Fibroblast of the aortic adventitia (primary cell): ENCODE measurements around the gene CDC42EP3. TPM values are rescaled to one million over a fixed set of nuclear protein-coding genes. Genes with fewer than 3 reads are reported as not detected.

Experiments
- DNase-seq: peaks from one replicate; pipeline ENCODE4 v3.0.0-alpha.2; 2010; ENCODE audit warnings: low read depth
- H3K4me3 ChIP-seq: 2 replicates; pipeline ENCODE4 v1.5.1; 2011; ENCODE audit warnings: low read depth, mild to moderate bottlenecking, control low read depth, low read length, moderate library complexity
- total RNA-seq: library from RNA; depleted of rRNA; stranded (reverse); fragments of >200 nt; gene quantifications from 2 replicates; pipeline ENCODE4 v1.2.3, GENCODE V29; 2012; ENCODE audit warnings: low replicate concordance
- TF ChIP-seq, protein P1 (sequence below): IDR thresholded peaks from 2 replicates; pipeline ENCODE4 v1.5.1; 2011; ENCODE audit warnings: mild to moderate bottlenecking, low read length, control low read depth, inconsistent platforms; ENCODE audit not compliant: insufficient read depth

The CDC42EP3 gene
- total RNA-seq, 1 donor: 34.7 TPM

DNA sequence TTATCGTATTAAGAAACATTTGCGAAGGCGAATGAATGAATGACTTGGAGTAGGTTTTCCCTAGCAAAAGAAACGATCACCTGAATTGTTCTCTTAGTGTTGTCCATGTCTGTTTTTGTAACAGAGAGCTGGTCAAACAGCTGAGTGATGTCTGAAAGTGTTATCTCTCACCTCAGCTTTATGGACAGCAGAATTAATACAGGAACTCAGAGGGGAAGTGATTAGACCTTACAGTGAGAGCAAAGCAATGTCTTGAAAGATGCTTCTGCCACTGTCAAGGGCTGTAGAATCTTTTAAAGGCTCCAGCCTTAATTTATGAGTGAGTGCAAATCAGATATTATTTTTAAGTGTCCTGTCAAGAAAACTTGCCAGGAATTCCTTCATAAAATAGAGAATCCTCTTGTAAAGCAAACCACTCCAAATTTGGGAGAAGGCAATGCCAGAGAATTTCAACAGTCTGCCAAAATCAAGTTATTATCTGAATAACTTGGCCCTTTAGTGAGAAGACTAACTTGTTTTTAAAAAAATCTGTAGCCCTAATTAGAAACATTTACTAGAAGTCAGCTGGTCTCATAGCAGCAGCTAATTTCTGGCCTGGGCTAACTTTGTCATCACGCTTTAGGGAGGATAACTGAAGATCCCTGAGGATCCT lies 60.7 kb downstream of the CDC42EP3 start:
- no peak overlapping the region for H3K4me3 ChIP-seq
- TF ChIP-seq, protein P1, sequence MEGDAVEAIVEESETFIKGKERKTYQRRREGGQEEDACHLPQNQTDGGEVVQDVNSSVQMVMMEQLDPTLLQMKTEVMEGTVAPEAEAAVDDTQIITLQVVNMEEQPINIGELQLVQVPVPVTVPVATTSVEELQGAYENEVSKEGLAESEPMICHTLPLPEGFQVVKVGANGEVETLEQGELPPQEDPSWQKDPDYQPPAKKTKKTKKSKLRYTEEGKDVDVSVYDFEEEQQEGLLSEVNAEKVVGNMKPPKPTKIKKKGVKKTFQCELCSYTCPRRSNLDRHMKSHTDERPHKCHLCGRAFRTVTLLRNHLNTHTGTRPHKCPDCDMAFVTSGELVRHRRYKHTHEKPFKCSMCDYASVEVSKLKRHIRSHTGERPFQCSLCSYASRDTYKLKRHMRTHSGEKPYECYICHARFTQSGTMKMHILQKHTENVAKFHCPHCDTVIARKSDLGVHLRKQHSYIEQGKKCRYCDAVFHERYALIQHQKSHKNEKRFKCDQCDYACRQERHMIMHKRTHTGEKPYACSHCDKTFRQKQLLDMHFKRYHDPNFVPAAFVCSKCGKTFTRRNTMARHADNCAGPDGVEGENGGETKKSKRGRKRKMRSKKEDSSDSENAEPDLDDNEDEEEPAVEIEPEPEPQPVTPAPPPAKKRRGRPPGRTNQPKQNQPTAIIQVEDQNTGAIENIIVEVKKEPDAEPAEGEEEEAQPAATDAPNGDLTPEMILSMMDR: no peak
- peak; percentile 88 for DNase-seq

DNA sequence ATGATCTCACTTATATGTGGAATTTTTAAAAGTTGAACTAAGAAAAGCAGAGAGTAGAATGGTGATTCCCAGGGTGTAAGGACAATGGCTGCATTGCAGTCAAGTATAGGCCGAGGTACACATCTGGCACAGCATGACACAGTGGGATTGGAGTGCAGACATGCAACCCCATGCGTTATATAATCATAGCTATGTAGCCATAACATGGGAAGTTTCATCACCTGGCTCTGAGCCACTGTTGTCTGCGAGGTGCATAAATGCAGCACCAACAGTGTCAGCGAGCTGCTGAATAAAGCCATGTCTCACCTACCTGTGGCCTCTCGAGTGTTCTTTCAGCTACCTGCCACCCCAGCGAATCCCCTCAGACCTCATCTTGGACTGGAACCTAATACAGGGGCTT lies 61.7 kb downstream of the CDC42EP3 start:
- no peak overlapping the region for H3K4me3 ChIP-seq
- TF ChIP-seq, protein P1: no peak
- DNase-seq: no peak

DNA sequence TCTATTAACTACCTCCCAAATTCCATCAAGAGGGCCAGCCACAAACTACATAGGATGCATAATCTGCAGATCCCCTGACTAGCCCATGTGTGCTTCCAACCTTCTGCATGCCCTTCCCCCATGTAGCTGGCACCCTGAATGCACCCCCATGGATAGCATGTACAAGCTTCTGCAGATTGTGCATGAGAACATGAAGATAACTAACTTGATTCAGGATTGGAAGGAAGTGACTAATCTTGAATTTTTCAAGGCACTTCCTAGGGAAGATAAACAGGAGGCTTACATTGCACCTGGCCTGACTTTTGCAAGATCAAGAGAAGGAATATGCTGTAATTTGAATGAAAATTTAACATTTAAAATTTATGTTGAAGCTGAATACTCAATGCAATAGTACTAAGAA lies 66.7 kb downstream of the CDC42EP3 start:
- TF ChIP-seq, protein P1: no peak
- no peak overlapping the region for H3K4me3 ChIP-seq
- DNase-seq: peak; percentile 39

- DNase-seq: no peak
- TF ChIP-seq, protein P1: no peak
- H3K4me3 ChIP-seq: no peak overlapping the region
Measured at GRCh38 chr2:37602702-37603101, 68.7 kb downstream of the CDC42EP3 start.

DNA sequence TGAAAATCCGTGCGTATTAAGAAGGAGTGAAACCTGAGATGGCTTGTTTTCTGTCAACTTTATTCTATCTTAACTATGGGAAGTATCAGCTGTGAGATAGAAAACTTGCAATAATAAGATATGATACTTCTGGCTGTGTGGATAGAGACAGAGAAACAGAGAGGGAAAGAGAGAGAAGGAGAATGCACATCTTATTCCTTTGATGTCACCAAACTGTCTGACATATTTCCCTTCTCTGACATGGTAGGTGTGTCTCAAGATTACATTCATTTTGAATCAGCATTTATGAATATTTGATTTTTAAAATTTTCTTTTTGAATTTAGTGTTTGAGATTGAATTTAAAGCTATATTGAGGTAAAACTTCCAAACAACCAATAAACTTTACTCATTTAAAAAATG lies 69.4 kb downstream of the CDC42EP3 start:
- no peak for DNase-seq
- TF ChIP-seq, protein P1: no peak
- H3K4me3 ChIP-seq: no peak overlapping the region

DNA sequence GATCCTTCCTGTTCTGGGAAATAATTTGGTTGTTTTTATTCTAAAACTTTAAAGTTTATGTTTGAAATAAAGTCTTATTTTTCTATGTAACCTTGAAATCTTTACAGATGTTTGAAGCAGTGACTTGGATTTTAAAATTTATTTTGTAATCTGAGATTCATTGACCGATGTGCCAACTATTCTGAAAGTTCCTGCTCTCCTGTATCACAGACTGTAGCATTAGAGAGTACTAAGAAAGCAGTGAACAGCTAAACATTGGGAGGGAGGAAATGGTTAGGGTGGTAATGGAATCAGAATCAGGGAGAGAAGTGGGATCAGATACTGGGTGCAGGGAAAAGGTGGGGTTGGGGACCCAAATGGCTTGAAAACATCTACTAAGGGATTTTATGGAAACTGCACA lies 69.9 kb downstream of the CDC42EP3 start:
- no peak for DNase-seq
- TF ChIP-seq, protein P1: no peak
- no peak overlapping the region for H3K4me3 ChIP-seq

GRCh38 chr2:37600735-37601134 lies 70.7 kb downstream of the CDC42EP3 start:
- H3K4me3 ChIP-seq: no peak overlapping the region
- TF ChIP-seq, protein P1: no peak
- no peak for DNase-seq
